ENCODE data around the gene SAPCD2. TPM values are rescaled to one million over a fixed set of nuclear protein-coding genes. Genes with fewer than 3 reads are reported as not detected.

Gene SAPCD2
- total and polyA plus RNA-seq, 2 of the 8 experiments (the other 6 are each of a cell fraction or from before 2014, with no cell fraction given) = 12.7 to 32.1 TPM

DNA sequence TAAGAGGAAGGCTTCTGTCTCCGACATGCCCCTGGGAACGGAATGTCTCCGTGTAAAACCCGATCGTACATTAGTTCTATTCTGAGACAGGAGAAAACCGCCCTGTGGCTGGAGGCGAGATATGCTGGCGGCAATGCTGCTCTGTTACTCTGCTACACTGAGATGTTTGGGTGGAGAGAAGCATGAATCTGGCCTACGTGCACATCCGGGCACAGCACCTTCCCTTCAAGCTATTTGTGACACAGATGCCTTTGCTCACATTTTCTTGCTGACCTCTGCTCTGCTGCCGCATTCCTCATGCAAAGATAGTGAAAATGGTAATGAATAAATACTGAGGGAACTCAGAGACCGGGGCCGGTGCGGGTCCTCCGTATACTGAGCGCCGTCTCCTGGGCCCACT is 46.4 kb upstream of the SAPCD2 start:
- Histone ChIP-seq H2AK5ac (ENCODE audit: low read depth, low read length) (no peak overlapping the region), H2BK12ac (ENCODE audit: low read depth, low read length) (no peak overlapping the region), H3K79me1 (ENCODE audit: low read depth, low read length) (no peaks in the 10 kb centered on the region), H3K27ac (ENCODE audit: low read depth, low read length) (no peak overlapping the region), H3K9ac (replicated peaks in 1 of 4; ENCODE audit: extremely low read depth in 1 of 4, low read depth in 3 of 4, low read length in 3 of 4) (no peak overlapping the region), H3K4me1 (replicated peaks in 1 of 4; ENCODE audit: control insufficient read depth in 3 of 4, insufficient read depth in 4 of 4, low read length in 3 of 4) (peaks cover 0 to 7% (median under 1%) of the 10 kb centered on the region in 4 experiments; a peak in 3 of 7 replicates), H3K4ac (replicated peaks; ENCODE audit: insufficient read length, low read depth, low read length) (no peak overlapping the region), H3K4me3 (ENCODE audit: extremely low read depth in 1 of 4, insufficient read depth in 2 of 4, low read depth in 3 of 4, low read length in 4 of 4) (no peak overlapping the region), H3K56ac (replicated peaks; ENCODE audit: insufficient read length, low read depth, low read length) (no peak overlapping the region), H3K36me3 (ENCODE audit: control insufficient read depth in 2 of 4, insufficient read depth in 4 of 4, low read length in 3 of 4) (no peaks in the 10 kb centered on the region), H4K20me1 (replicated peaks in 1 of 2; ENCODE audit: control insufficient read depth in 1 of 2, insufficient read depth in 2 of 2, low read length in 2 of 2) (peaks cover 0 to 4% of the 10 kb centered on the region in 2 experiments), H2BK15ac (ENCODE audit: low read length) (no peak overlapping the region), H3K79me2 (ENCODE audit: control insufficient read depth in 1 of 2, insufficient read depth in 2 of 2, low read length in 2 of 2) (no peaks in the 10 kb centered on the region), H4K91ac (replicated peaks; ENCODE audit: insufficient read length, low read length) (no peak overlapping the region), H3K27me3 (replicated peaks in 1 of 4; ENCODE audit: control insufficient read depth in 3 of 4, extremely low read depth in 1 of 4, insufficient read depth in 3 of 4, low read length in 3 of 4) (peaks cover 15 to 36% (median 30%) of the 10 kb centered on the region in 4 experiments), H3K23me2 (ENCODE audit: low read depth, low read length) (peaks cover 3% of the 10 kb centered on the region; the same call in 1 of the 2 replicates), H2AFZ (ENCODE audit: low read length) (no peak overlapping the region), H2BK5ac (ENCODE audit: low read depth, low read length) (no peak overlapping the region), H3K23ac (ENCODE audit: insufficient read length) (no peak overlapping the region), H2BK20ac (ENCODE audit: low read length) (no peak overlapping the region), H3K4me2 (ENCODE audit: insufficient read depth in 1 of 2, low read depth in 2 of 2, low read length in 2 of 2) (no peak overlapping the region), H3K9me3 (ENCODE audit: insufficient read depth in 2 of 2, low read depth in 1 of 2, low read length in 1 of 2) (no peaks in the 10 kb centered on the region), H4K5ac (ENCODE audit: insufficient read length, low read depth, low read length) (no peak overlapping the region), H2BK120ac (replicated peaks; ENCODE audit: low read depth, low read length) (no peak overlapping the region), H3K18ac (ENCODE audit: extremely low read depth, low read length) (no peak overlapping the region), H4K8ac (ENCODE audit: extremely low read depth, insufficient read depth, low read length) (no peak overlapping the region), H3K14ac (ENCODE audit: insufficient read length) (no peak overlapping the region)
- TF ChIP-seq BRCA1 (IDR thresholded peaks at IDR 0.05; ENCODE audit: low read depth, low read length) (no peak), RAD21 (IDR thresholded peaks at IDR 0.05 in 1 of 2, conservative IDR thresholded peaks at IDR 0.05 in 1 of 2; ENCODE audit: low read depth in 2 of 2, low read length in 2 of 2) (no peak), TAF1 (IDR thresholded peaks at IDR 0.05; ENCODE audit: low read depth, low read length) (no peak), CHD2 (IDR thresholded peaks at IDR 0.05; ENCODE audit: low read length) (no peak), MAFK (IDR thresholded peaks at IDR 0.05; ENCODE audit: low read depth, low read length) (no peak), HDAC2 (IDR thresholded peaks at IDR 0.05; ENCODE audit: borderline replicate concordance in 1 of 2, low read depth in 2 of 2, low read length in 2 of 2) (no peak), YY1 (IDR thresholded peaks at IDR 0.05; ENCODE audit: low read depth, low read length) (no peak)
- DNase-seq (ENCODE audit: low read depth in 1 of 2, low spot score in 2 of 2) = no peak
- POLR2A ChIA-PET (ENCODE audit: partially characterized antibody) = interaction anchor here (1.2 to 1.4 kb wide), 2 partner anchors 11 to 110 kb away, joined by 3 to 4 read pairs; partner anchors contain the start of gene RNF224
- FAIRE-seq = no peak
- CTCF ChIA-PET (ENCODE audit: partially characterized antibody) = interaction anchor here (1.4 to 2.5 kb wide), 2 partner anchors 11 to 120 kb away, joined by 5 read pairs; no protein-coding TSS in a partner anchor
- WGBS, 2 experiments (ENCODE audit: extremely low coverage in 1 of 2, insufficient coverage in 1 of 2, insufficient read length in 1 of 2, insufficient replicate concordance in 2 of 2, low coverage in 1 of 2, low lambda C conversion rate in 2 of 2, missing lambda C conversion rate in 1 of 2) = 87% methylated on average over 17 of the region's 17 CpGs; no CpG with 5 or more reads in 1 of the 2 experiments
